GM21526 (cell line): ENCODE results near the gene BCL7A.
"Not testable (repeated sequence)": the region's sequence is repeated elsewhere in the genome, so short reads cannot be mapped to it uniquely, and the experiment has no call there.

Experiments used
- ATAC-seq: cut with Tn5 transposase; IDR thresholded peaks from one replicate; pipeline ENCODE4 v1.9.1; 2021; ENCODE audit warnings: moderate library complexity; ENCODE audit not compliant: unreplicated experiment, low FRiP score

Gene BCL7A

DNA sequence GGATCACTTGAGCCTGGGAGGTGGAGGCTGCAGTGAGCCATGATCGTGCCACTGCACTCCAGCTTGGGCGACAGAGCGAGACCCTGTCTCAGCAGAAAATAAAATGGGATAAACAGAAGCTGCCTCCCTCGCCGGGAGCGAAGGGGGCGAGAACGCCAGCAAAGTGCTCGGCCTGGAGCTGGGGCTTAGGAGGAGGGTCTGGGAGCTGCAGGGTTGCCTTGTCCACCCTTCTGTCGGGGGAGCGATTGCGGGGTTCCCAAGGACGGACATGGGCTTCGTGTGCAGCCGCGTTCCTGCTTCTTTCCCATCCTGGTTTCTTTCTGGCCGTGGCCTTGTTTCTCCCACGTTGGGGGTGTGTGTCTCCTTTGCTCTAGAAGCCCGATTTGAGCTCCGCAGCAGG lies 29.0 kb downstream of the BCL7A start:
- ATAC-seq = no peak

DNA sequence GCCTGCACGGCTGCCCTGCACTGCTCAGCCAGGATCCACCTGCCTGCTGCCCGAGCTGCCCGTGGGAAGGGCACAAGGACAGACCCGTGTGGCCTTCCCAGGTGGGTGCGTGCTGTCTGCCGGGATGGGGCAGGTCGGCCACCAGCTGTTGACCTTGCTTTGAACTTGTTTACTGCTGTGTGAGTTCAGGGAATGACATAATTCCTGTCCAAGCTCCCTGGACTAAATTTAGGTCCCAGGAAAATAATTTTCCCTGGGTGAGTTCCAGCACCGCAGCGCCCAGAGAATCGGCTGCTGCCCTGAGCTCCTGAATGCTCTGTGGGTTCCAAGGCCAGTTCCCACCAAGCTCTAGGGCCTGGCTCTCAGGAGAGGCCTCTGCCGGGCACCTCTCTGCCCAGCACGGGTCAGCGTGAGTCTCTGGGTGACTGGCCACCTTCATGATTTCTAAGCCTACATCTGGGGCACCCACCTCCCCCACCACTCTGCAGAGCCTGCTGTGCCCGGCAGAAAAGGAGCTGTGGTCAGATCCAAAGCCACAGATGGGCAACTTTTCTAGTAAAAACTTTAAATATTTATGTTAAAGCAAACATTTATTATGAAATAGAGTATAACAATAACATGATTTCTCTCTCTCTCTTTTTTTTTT lies 29.7 kb downstream of the BCL7A start:
- no peak for ATAC-seq

DNA sequence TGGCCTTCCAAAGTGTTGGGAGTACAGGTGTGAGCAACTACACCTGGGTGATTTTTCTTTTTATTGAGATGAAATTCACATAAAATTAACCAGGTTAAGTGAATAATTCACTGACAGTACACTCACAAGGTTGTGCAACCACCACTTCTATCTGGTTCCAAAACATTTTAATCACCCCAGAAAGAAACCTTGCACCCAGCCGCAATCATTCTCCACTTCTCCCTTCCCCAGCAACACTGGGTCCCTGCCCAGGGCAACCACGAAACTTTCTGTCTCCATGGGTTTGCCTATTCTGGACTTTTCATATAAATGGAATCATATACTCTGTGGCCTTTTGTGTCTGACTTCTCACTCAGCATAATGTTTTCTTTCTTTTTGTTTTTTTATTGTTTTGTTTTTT lies 30.6 kb downstream of the BCL7A start:
- no peak for ATAC-seq

DNA sequence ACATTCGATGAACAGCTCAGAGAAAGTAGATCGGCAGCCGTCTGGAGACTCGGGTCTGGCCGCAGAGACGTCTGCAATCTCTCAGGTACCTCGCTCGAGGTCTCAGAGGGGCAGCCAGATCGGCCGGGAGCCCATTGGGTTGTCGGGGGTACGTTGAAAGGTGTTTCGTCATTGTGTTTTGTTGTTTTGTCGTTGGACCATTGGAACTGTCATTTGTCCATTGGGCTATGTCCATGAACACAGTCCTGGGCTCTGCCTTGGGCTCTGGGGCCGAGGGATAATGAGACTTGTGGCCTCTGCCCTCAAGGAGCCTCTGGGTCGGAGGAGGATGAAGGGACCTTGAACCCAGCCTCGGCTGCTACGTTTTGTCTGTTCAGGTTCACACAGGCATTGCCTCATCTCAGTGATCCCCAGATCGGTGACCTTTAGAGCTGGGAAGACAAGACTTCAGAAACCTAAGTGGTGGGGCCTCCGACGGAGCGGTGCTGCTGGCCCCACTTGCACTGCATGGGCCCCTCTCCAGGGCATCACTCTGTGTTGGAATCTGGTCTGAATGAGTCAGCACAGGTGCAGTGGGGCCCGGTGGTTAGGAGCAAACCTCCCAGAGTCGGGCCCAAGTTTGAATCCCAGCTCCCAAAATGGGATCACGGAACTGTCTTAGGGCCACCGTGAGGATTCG lies 33.3 kb downstream of the BCL7A start:
- ATAC-seq = no peak

DNA sequence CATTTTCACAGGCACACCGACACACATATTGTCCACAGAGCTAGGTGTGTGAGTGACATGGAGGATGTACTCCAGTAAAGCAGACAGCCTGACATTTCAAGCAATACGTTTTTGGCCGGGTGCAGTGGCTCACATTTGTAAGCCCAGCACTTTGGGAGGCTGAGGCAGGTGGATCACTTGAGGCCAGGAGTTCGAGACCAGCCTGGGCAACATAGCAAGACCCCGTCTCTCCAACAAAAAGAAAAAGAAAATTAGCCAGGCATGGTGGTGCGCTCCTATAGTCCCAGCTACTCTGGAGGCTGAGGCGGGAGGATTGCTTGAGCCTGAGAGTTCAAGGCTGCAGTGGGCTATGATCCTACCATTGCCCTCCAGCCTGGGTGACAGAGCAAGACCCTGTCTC lies 34.7 kb downstream of the BCL7A start:
- not testable (repeated sequence) for ATAC-seq

DNA sequence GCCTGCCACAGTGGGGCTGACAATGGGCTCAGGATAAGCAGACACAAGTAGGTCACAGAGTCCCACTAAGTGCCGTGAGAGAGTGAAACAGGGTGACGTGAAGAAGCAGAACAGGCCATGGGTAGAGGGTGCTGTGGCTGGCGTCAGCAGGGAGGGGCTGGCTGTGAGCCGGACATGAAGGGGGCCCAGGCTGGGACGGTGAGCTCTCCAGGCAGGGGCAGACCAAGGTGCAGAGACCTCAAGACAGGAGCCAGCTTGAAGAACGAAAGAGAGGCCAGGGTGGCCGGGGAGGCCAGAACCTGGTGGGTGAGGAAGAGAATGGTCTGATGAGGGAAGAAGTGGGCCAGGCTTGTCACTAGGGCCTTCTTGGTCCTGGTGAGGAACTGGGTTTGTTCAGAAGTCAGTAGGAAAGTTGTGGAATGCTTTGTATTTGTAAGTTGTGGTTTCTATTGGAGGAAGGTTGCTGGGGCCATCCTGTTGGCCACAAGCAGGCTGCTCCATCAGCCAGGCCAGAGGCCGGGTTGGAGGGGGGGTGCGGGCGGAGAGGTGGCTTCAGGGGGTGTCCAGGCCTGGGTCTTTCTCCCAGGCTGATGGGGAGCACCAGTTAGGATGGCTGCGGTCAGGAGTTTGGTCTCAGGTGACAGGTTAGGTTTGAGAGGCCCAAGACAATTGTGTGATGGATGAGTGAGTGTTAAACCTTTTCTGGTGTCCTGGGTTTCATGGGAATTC lies 35.5 kb downstream of the BCL7A start:
- no peak for ATAC-seq

DNA sequence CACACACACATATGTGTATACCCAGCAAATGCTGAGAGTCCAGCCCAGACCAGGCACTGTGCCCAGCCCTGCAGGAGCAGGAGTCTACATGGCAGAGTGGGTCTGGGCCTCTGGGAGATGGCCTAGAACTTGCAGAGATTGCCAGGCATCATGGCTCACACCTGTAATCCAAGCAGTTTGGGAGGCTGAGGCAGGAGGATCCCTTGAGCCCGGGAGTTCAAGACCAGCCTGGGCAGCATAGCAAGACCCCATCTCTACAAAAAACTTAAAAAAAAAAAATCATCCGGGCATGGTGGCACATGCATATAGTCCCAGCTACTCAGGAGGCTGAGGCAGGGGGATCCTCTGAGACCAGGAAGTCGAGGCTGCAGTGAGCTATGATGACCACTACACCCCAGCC lies 36.1 kb downstream of the BCL7A start:
- ATAC-seq = no peak

DNA sequence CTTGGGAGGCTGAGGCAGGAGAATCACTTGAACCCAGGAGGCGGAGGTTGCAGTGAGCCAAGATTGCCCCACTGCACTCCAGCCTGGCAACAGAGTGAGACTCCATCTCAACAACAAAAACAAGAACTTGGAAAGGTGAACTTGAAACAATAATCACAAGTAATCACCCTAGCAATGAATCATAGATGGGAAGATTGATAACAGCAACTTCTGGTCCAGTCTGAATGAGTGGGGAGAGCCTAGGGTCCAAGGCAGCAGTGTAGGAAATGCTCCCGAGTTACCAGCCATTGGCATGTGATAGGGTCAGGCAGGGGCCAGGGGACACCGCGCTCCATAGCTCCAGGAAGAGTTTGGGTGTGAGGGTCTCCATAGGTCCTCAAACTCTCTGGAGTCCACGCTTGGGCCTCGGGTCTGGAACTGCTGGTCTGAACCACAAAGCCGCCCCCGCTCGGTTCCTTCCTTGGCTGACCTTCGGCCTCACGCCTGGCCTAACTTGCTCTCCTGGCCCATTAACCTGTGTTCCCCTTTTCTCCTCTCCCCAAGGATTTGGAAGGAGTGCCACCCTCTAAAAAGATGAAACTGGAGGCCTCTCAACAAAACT lies 37.0 kb downstream of the BCL7A start:
- ATAC-seq = no peak

DNA sequence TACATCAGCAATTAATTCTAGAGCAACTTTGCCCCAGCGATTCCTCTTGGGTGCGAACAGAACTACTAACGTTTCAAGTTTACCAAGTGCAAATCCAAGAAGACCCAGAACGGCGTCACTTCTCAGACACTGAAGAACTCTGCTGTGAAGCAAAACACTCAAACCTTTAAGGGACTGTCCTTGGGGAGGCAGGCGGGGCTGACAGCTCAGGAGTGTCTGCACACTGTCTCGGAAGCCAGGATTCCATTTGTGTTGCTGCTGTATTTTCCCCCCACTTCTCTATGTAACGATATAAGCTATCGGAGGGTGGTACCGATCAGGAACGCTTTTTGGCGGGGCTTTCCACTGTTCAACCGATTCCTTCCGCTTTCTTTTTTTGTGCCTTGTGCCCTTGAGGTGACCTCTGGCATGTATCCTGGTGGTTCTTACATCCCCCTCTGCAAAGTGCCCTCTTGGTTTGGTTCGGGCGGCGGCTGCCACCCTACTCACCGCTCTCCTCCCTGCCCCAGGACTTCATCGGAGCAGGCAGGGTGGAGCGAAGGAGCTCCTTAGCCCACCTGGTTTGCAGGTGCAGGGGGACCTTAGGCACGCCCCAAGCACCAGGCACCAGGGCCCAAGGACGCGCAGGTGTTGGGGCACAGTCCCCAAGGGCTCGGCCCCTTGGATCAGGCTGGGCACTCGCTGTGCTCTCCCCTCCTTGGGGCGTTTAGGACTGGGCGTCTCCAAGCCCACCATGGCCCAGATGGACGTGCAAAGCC lies 37.7 kb downstream of the BCL7A start:
- no peak for ATAC-seq

DNA sequence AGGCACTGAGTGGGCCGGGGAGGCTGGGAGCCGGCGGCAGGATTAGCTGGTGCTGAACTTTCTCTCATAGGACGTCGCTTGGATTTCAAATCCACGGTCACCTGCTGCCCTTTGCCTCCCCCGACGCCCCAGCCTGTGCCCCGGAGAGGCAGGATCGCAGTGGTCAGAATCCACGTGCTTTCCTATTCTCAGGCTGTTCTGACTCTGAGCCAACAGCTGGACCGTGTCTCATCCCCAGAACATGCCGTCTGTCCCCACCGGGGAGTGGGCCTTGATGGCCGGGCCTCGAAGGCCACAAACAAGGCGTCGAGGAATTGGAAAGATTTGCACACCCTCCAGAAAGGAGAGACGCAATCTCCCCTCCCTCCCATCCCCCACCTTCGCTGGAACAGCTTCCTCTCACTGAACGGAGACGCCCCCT lies 38.4 kb downstream of the BCL7A start:
- ATAC-seq = no peak

DNA sequence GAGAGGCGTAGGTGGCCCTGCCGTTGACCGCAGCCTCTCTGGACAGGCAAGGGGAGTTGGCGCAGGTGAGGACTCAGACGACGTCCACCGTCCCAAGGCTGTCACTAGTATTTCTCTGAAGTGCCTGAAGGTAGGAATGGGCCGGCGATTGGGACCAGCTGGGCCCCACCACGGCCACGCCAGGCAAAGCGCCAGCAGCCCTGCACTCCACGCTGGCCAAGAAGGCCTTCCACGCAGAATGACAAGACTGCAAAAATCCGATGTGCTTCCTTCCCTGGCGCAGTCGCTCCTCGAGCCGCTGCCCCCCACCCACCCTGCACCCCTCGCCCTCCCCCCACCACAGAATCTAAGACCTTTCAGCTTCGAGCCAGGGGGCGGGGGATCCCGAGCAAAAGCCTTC lies 39.6 kb downstream of the BCL7A start:
- no peak for ATAC-seq

DNA sequence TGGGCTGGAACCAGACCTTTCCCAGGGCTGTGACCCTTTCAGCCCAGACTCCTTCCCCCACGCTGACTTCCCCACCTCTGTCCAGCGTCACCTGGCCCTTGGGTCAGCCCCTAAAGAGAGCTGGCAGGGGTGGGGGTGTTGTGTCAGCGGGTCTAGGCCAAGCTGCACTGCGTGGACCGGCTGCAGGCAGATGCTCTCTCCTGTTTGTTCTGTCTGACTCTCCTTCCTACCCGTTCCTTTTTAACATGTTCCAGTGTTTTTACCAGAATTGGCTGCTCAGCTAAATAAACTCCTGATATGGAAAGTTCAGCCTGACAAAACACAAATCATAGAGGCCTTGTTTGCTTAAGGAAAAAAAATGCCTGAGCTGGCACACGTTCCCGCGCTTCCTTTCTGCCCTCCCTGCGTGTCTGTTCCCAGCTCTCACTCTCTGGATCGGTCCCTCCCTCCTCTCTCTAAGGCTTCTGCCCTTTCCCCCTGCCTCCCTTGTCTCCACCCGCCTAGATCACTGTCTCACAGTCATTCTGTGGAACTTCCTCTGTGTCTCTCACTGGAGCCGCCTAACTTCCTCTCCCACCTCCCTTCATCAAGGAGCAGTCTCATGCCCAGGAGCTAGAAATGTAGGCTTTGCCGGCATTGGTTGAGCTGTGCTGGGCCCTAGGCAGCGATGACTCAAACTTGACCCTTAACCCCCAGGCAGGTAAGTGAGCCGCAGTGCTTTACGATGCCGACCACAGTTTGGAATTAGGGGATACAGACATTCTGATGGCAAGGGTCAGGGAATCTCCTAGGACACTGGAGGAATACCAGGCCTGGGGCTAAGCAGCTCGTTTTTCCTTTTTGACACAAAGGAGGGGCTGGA lies 41.4 kb downstream of the BCL7A start:
- no peak for ATAC-seq

DNA sequence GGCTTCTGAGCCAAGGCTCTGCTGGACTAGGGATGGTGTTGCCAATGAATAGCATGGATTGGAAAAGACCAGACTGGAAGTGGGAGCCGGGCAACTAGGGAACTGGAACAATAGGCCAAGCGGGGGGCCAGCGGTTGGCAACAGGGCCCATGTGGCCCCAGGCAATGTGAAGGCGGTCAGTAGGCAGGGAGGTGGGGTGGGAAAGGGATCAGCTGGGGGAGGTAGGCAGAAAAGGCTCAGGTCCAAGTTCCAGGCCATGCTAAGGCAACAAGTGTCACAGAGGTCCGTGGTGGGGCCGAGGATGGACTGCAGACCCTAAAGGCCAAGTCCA lies 42.0 kb downstream of the BCL7A start:
- no peak for ATAC-seq

DNA sequence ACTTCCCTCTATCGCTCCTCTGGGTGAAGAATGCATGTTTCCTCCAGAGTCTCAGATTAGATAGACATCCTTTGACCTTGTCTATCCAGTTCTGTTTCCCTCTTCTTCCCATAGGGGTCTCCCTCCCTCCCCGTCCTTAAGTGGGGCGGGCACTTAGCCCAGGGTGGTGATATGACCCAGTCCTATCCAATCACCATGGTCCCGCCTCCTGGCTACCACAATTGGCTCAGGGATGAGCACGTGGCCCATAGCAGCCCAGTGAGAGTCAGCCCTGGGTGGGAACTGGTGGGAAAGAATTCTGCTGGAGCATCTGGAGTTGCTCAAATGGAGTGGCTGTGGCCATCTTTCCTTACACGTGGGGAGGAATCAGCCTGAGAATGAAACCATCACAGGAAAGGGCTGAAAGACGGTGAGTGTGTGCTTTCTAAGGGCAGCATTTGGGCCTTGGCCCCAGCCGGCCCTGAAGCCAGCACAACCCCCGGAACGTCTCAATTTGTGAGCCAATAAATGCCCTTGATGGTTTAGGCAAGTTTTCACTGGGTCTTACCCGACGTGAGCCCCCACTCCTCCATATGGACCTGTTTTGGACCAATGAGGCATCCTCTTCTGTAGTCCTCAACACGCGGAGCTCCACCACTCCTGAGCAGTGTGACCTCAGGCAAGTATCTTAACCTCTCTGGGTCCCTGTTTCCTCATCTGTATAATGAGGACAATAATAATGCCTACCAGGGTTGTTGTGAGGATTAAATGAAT lies 42.5 kb downstream of the BCL7A start:
- ATAC-seq = no peak

DNA sequence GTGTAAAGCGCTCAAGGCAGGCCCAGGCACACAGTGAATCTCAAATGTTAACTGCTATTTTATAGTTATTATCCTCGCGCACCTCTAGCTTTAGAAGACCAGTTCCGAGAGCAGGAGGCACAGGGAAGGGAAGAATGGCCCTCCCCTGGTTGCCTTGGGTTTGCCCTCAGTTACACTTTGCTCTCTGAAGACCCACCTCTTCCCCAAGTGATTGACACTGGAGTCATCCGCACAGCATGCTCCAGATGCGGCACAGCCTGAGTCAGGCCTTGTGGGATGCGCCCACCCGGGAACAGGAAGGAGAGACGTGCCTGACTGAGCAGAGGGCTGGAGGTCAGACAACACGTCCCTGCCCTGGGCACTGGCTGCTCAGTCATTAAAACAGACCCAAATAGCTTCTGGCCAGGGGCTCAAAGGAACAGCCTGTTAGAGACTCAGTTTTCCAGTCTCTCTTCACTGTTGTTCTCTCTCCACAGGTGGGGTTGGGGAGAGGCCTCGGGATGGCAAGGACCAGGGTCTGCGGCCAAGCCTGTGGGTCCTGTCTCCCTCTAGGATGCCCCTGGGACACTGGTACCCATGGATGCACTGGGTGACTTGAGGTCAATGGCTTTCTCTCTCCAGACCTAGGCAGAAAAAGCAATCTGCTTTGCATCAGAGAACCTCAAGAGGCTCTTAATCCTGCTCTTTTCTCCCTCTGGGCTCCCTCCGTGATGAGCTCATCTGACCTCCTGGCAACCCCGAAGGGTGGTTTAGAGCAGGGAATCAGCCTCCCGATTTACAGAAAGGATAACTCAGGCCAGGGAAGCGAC lies 43.3 kb downstream of the BCL7A start:
- no peak for ATAC-seq

DNA sequence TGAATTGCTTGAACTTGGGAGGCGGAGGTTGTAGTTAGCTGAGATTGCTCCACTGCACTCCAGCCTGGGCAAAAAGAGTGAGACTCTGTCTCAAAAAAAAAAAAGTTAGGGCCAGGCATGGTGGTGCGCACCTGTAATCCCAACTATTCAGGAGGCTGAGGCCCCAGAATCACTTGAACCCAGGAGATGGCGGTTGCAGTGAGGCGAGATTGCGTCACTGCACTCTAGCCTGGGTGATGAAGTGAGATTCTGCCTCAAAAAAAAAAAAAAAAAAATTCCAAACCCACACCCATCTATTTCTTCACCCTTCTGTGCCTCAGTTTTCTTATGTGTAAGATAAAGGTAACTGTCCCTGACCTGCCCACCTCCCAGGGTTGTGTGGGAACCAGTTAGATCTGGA lies 45.9 kb downstream of the BCL7A start:
- no peak for ATAC-seq

DNA sequence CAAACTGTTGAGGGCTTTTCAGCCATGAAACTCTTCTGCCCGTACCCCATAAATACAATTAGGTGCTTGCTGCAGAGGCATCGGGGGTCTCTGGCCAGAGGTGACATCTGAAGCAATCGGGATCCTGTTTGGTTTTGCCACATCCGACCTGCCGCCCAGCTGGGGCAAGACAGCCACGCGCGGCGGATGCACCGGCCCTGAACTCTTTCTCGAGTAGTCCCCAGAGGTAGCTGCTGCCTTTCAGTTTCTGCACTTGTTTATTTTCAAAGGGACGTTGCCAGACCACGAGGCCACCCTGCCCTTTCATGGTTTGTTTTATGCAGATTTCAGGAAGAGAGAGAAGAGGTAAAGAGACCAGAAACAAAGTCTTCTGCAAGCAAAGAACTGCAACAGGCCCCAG lies 46.3 kb downstream of the BCL7A start:
- ATAC-seq = no peak
